Endometrium (tissue), 2 donors: ENCODE measurements around the gene COX4I2.
"Not testable (repeated sequence)": the region's sequence is repeated elsewhere in the genome, so short reads cannot be mapped to it uniquely, and the experiment has no call there.

Source experiments
- FAIRE-seq: peaks from 2 replicates; lab custom pipeline; 2012; peaks lifted over from hg19 to GRCh38; lab: Jason Lieb, UNC
- donor health status: control.
- donor health status: control.

The COX4I2 gene

GRCh38 chr20:31637660-31638059, at the start of gene COX4I2:
Gene COX4I2, plus strand, starts transcription at chr20:31637912. Its CDS starts 1,106 bp downstream, at chr20:31639018.
- no peak for FAIRE-seq

GRCh38 chr20:31590717-31591225, 46.9 kb upstream of the COX4I2 start:
- no peak for FAIRE-seq

- FAIRE-seq = no peak
Measured at GRCh38 chr20:31593221-31594001, 44.3 kb upstream of the COX4I2 start.

GRCh38 chr20:31594002-31594557, 43.6 kb upstream of the COX4I2 start:
- FAIRE-seq = no peak

GRCh38 chr20:31594558-31595379, 42.9 kb upstream of the COX4I2 start:
- FAIRE-seq = no peak

- no peak for FAIRE-seq
Measured at GRCh38 chr20:31595380-31595653, 42.4 kb upstream of the COX4I2 start.

GRCh38 chr20:31595654-31596411, 41.9 kb upstream of the COX4I2 start:
- no peak for FAIRE-seq

GRCh38 chr20:31596412-31596715, 41.3 kb upstream of the COX4I2 start:
- FAIRE-seq = not testable (repeated sequence)

- no peak for FAIRE-seq
Measured at GRCh38 chr20:31596831-31597480, 40.8 kb upstream of the COX4I2 start.

GRCh38 chr20:31597481-31597855, 40.2 kb upstream of the COX4I2 start:
- FAIRE-seq = no peak

- FAIRE-seq = no peak
Measured at GRCh38 chr20:31602431-31602778, 35.3 kb upstream of the COX4I2 start.

GRCh38 chr20:31602779-31603441, 34.8 kb upstream of the COX4I2 start:
- no peak for FAIRE-seq

- no peak for FAIRE-seq
Measured at GRCh38 chr20:31603822-31604566, 33.7 kb upstream of the COX4I2 start.

GRCh38 chr20:31604567-31605030, 33.1 kb upstream of the COX4I2 start:
- FAIRE-seq = no peak

- peak; percentile 60 for FAIRE-seq
Measured at GRCh38 chr20:31605031-31605901, 32.4 kb upstream of the COX4I2 start, which contains the start of gene ID1. Gene ID1, plus strand, starts transcription at chr20:31605289. Its CDS starts 99 bp downstream, at chr20:31605388.

GRCh38 chr20:31605902-31606803, 31.6 kb upstream of the COX4I2 start:
- FAIRE-seq = no peak

- FAIRE-seq = no peak
Measured at GRCh38 chr20:31606804-31607639, 30.7 kb upstream of the COX4I2 start.
